ENCODE results near the gene MRPS15. TPM values are rescaled to one million over a fixed set of nuclear protein-coding genes. Genes with fewer than 3 reads are reported as not detected.

The MRPS15 gene
- total RNA-seq, 1 donor from 2014 or later = 25.1 TPM

DNA sequence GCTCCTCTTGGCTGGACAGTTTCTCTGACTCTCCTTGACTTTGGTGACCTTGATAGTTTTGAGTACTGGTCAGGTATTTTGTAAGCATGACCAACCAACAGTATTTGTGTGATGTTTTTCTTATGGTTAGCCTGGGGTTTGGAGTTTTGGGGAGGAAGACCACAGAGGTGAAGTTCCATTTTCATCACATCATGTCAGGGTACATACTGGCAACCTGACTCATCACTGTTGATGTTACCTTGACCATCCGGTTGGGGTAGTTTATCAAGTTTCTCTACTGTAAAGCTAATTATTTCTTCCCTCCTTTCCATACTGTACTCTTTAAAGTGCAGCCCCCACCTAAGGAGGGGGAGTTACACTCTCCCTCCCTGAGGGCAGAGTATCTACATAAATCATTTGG, 27.4 kb downstream of the MRPS15 start:
- no peak overlapping the region for H3K4me3 ChIP-seq (ENCODE audit: low read length in 3 of 3)
- H3K9me3 ChIP-seq (ENCODE audit: control insufficient read depth in 3 of 3, low read length in 3 of 3) = no peaks in the 10 kb centered on the region
- H3K27me3 ChIP-seq (ENCODE audit: control insufficient read depth in 3 of 3, insufficient read depth in 3 of 3, low read length in 3 of 3) = no peaks in the 10 kb centered on the region
- H3K9ac ChIP-seq (ENCODE audit: low read depth in 1 of 3, low read length in 3 of 3) = no peak overlapping the region
- H3K4me1 ChIP-seq (ENCODE audit: control insufficient read depth in 3 of 3, insufficient read depth in 3 of 3, low read length in 3 of 3) = no peaks in the 10 kb centered on the region
- H3K36me3 ChIP-seq (ENCODE audit: control insufficient read depth in 3 of 3, insufficient read depth in 3 of 3, low read length in 3 of 3) = peaks cover 4 to 10% (median 10%) of the 10 kb centered on the region in 3 donors
- H3K27ac ChIP-seq (ENCODE audit: low read depth, low read length) = no peak overlapping the region

DNA sequence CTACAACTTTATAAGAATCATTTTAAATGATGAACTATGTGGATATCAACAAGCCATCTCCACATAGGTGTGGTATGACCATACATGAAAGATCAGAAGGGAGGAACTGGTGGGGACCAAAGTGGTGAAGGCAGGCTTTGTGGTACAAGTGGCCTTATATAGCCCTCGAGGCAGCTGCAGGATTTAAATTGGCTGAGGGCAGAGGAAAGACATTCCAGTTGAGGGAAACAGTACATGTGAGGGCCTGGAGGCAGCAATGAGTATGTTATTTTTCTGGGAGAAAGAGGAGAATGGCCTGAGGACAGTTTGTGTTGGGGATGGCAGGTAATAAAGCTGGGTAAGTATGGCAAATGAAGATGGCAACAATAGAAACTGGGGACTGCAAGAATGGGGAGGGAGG, 31.1 kb downstream of the MRPS15 start:
- H3K36me3 ChIP-seq (ENCODE audit: control insufficient read depth in 3 of 3, insufficient read depth in 3 of 3, low read length in 3 of 3) = peaks cover 10 to 20% (median 13%) of the 10 kb centered on the region in 3 donors
- H3K9ac ChIP-seq (ENCODE audit: low read depth in 1 of 3, low read length in 3 of 3) = no peak overlapping the region
- H3K27ac ChIP-seq (ENCODE audit: low read depth, low read length) = no peak overlapping the region
- no peaks in the 10 kb centered on the region for H3K9me3 ChIP-seq (ENCODE audit: control insufficient read depth in 3 of 3, low read length in 3 of 3)
- H3K4me1 ChIP-seq (ENCODE audit: control insufficient read depth in 3 of 3, insufficient read depth in 3 of 3, low read length in 3 of 3) = no peaks in the 10 kb centered on the region
- H3K4me3 ChIP-seq (ENCODE audit: low read length in 3 of 3) = no peak overlapping the region
- no peaks in the 10 kb centered on the region for H3K27me3 ChIP-seq (ENCODE audit: control insufficient read depth in 3 of 3, insufficient read depth in 3 of 3, low read length in 3 of 3)

DNA sequence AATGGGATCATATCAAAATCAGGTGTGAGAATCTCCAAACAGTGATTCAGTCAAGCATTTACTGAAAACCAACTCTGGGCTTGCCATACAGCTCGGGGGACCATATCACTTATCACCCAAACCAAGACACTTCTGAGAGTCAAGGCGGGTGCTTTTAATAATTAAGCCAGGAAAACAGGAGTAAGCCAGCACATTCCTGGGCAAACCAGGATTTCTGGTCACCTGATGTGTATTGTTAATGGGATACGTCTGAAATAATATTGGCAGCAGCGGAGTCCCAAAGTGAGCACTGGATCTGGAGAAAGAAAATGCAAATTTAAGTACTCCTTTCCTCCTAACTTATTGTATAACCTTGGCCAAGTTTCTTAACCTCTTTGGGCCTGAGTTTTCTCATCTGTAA, 31.6 kb downstream of the MRPS15 start:
- H3K4me1 ChIP-seq (ENCODE audit: control insufficient read depth in 3 of 3, insufficient read depth in 3 of 3, low read length in 3 of 3) = no peaks in the 10 kb centered on the region
- H3K9ac ChIP-seq (ENCODE audit: low read depth in 1 of 3, low read length in 3 of 3) = no peak overlapping the region
- H3K27me3 ChIP-seq (ENCODE audit: control insufficient read depth in 3 of 3, insufficient read depth in 3 of 3, low read length in 3 of 3) = no peaks in the 10 kb centered on the region
- H3K9me3 ChIP-seq (ENCODE audit: control insufficient read depth in 3 of 3, low read length in 3 of 3) = no peaks in the 10 kb centered on the region
- no peak overlapping the region for H3K27ac ChIP-seq (ENCODE audit: low read depth, low read length)
- peaks cover 10 to 20% (median 13%) of the 10 kb centered on the region in 3 donors for H3K36me3 ChIP-seq (ENCODE audit: control insufficient read depth in 3 of 3, insufficient read depth in 3 of 3, low read length in 3 of 3)
- no peak overlapping the region for H3K4me3 ChIP-seq (ENCODE audit: low read length in 3 of 3)

DNA sequence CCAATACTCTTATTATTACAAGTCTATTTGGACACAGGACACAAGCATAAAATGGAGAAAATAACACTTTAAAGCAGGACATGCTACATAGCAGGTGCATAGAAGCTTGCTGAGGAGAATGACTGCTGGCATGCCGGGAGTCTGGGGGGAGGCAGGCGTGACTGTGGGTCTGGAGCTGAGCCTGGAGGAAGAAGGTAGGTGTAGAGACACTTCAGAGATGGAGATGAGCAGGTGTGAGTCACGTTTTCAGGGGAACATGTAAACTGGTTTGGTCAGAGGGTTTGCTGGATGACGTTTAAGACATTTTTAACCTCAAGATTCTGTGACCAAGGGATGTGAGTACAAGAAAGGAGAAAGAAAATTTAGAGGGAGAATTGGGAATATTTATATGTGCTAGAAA, 38.4 kb downstream of the MRPS15 start:
- no peak overlapping the region for H3K27ac ChIP-seq (ENCODE audit: low read depth, low read length)
- no peaks in the 10 kb centered on the region for H3K27me3 ChIP-seq (ENCODE audit: control insufficient read depth in 3 of 3, insufficient read depth in 3 of 3, low read length in 3 of 3)
- no peak overlapping the region for H3K9ac ChIP-seq (ENCODE audit: low read depth in 1 of 3, low read length in 3 of 3)
- H3K4me3 ChIP-seq (ENCODE audit: low read length in 3 of 3) = no peak overlapping the region
- H3K36me3 ChIP-seq (ENCODE audit: control insufficient read depth in 3 of 3, insufficient read depth in 3 of 3, low read length in 3 of 3) = peaks cover 6 to 12% (median 11%) of the 10 kb centered on the region in 3 donors
- no peaks in the 10 kb centered on the region for H3K9me3 ChIP-seq (ENCODE audit: control insufficient read depth in 3 of 3, low read length in 3 of 3)
- peaks cover 0 to 3% (median under 1%) of the 10 kb centered on the region in 3 donors for H3K4me1 ChIP-seq (ENCODE audit: control insufficient read depth in 3 of 3, insufficient read depth in 3 of 3, low read length in 3 of 3)

DNA sequence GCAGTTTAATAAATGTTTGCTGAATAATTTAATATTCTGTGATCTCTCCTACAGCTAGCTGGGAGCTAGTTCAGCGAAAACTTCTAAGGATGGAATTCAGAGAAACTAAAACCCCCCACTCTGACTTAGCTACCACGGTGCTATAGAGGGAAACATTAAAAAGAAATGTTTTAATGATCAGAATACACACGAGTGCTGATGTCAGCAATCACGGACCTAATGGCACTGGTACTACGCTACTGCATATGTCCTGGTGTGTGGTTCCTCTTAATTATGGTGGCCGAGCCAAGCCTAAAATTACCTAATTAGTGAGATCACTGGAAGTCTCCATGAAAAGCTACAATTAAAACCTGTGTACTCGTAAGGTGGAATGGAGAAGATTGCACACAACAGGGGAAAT, 42.5 kb downstream of the MRPS15 start:
- no peaks in the 10 kb centered on the region for H3K27me3 ChIP-seq (ENCODE audit: control insufficient read depth in 3 of 3, insufficient read depth in 3 of 3, low read length in 3 of 3)
- peaks cover 10 to 11% (median 11%) of the 10 kb centered on the region in 3 donors for H3K36me3 ChIP-seq (ENCODE audit: control insufficient read depth in 3 of 3, insufficient read depth in 3 of 3, low read length in 3 of 3)
- no peaks in the 10 kb centered on the region for H3K9me3 ChIP-seq (ENCODE audit: control insufficient read depth in 3 of 3, low read length in 3 of 3)
- no peak overlapping the region for H3K4me3 ChIP-seq (ENCODE audit: low read length in 3 of 3)
- H3K4me1 ChIP-seq (ENCODE audit: control insufficient read depth in 3 of 3, insufficient read depth in 3 of 3, low read length in 3 of 3) = peaks cover 14 to 20% (median 16%) of the 10 kb centered on the region in 3 donors
- H3K27ac ChIP-seq (ENCODE audit: low read depth, low read length) = no peak overlapping the region
- no peak overlapping the region for H3K9ac ChIP-seq (ENCODE audit: low read depth in 1 of 3, low read length in 3 of 3)

DNA sequence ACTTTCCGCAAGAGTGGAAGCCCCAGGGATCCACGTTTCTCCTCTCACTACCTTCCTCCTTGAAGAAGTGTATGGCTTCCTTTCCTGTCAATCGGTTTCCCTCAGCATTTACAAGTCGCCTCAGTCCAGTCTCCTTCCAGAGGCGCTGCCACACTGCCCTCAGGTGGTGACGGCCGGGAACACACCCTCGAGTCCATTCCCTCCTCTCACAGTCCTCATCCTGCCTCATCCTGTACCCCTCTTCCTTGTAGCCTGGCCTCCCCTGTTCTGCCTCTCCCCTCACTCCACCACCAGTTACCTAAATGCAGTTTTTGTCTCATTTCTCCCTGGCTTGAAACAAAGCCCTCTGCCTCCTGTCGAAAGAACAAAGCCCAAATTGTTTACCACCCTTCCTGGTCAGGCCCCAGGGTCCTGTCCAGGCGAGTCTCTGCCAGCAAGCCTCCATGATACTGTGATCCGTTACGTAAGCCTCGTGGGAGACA, 43.3 kb downstream of the MRPS15 start:
- Histone ChIP-seq H3K4me1 (ENCODE audit: control insufficient read depth in 3 of 3, insufficient read depth in 3 of 3, low read length in 3 of 3) (peaks cover 14 to 20% (median 16%) of the 10 kb centered on the region in 3 donors), H3K9ac (ENCODE audit: low read depth in 1 of 3, low read length in 3 of 3) (no peak overlapping the region), H3K4me3 (ENCODE audit: low read length in 3 of 3) (peak overlapping the region in 1 of 3 donors; percentile 52), H3K27ac (ENCODE audit: low read depth, low read length) (no peak overlapping the region), H3K27me3 (ENCODE audit: control insufficient read depth in 3 of 3, insufficient read depth in 3 of 3, low read length in 3 of 3) (no peaks in the 10 kb centered on the region), H3K9me3 (ENCODE audit: control insufficient read depth in 3 of 3, low read length in 3 of 3) (no peaks in the 10 kb centered on the region), H3K36me3 (ENCODE audit: control insufficient read depth in 3 of 3, insufficient read depth in 3 of 3, low read length in 3 of 3) (peaks cover 10 to 11% (median 11%) of the 10 kb centered on the region in 3 donors)

DNA sequence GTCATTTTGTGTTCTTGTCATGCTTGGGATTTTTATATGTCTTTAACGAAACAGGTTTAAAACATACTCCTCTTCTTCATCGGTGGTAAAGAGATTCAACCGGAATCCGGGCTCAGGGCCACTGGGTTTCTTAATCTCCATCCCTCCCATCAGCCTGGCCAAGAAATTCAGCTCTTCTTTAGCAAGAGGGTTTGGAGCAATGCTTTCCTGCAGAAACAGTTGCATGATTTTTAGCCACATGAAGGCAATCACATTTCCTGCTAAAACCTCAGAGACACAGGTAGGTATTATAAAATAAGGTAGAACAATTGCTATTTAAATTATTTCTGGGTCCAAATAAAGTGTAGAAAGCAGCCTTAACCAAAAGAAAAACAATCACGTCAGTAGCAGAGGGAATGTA, 43.8 kb downstream of the MRPS15 start:
- H3K9me3 ChIP-seq (ENCODE audit: control insufficient read depth in 3 of 3, low read length in 3 of 3) = no peaks in the 10 kb centered on the region
- H3K9ac ChIP-seq (ENCODE audit: low read depth in 1 of 3, low read length in 3 of 3) = no peak overlapping the region
- H3K27me3 ChIP-seq (ENCODE audit: control insufficient read depth in 3 of 3, insufficient read depth in 3 of 3, low read length in 3 of 3) = no peaks in the 10 kb centered on the region
- H3K4me1 ChIP-seq (ENCODE audit: control insufficient read depth in 3 of 3, insufficient read depth in 3 of 3, low read length in 3 of 3) = peaks cover 14 to 20% (median 16%) of the 10 kb centered on the region in 3 donors
- peak overlapping the region in 1 of 3 donors; percentile 52 for H3K4me3 ChIP-seq (ENCODE audit: low read length in 3 of 3)
- H3K36me3 ChIP-seq (ENCODE audit: control insufficient read depth in 3 of 3, insufficient read depth in 3 of 3, low read length in 3 of 3) = peaks cover 10 to 11% (median 11%) of the 10 kb centered on the region in 3 donors
- H3K27ac ChIP-seq (ENCODE audit: low read depth, low read length) = no peak overlapping the region

DNA sequence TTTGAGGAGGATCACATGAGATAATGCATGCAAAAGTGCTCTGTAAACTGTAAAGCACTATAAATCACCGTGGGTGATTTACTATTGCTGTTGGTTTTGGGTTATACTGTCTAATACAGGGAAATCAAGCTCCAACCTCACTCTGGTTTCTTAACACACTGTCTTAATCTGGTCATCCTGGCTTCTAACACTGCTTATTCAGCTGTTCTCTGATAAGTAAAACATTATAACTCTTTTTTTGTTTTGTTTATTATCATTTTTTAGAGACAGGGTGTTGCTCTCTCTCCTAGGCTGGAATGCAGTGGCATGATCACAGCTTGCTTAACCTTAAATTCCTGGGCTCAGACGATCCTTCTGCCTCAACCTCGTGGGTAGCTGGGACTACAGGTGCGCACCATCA, 44.6 kb downstream of the MRPS15 start:
- no peaks in the 10 kb centered on the region for H3K9me3 ChIP-seq (ENCODE audit: control insufficient read depth in 3 of 3, low read length in 3 of 3)
- H3K36me3 ChIP-seq (ENCODE audit: control insufficient read depth in 3 of 3, insufficient read depth in 3 of 3, low read length in 3 of 3) = peaks cover 10 to 11% (median 11%) of the 10 kb centered on the region in 3 donors
- no peak overlapping the region for H3K4me3 ChIP-seq (ENCODE audit: low read length in 3 of 3)
- H3K27ac ChIP-seq (ENCODE audit: low read depth, low read length) = peak overlapping the region; percentile 55
- peaks cover 14 to 20% (median 16%) of the 10 kb centered on the region in 3 donors for H3K4me1 ChIP-seq (ENCODE audit: control insufficient read depth in 3 of 3, insufficient read depth in 3 of 3, low read length in 3 of 3)
- no peaks in the 10 kb centered on the region for H3K27me3 ChIP-seq (ENCODE audit: control insufficient read depth in 3 of 3, insufficient read depth in 3 of 3, low read length in 3 of 3)
- H3K9ac ChIP-seq (ENCODE audit: low read depth in 1 of 3, low read length in 3 of 3) = peak overlapping the region in 1 of 3 donors; percentile 13

DNA sequence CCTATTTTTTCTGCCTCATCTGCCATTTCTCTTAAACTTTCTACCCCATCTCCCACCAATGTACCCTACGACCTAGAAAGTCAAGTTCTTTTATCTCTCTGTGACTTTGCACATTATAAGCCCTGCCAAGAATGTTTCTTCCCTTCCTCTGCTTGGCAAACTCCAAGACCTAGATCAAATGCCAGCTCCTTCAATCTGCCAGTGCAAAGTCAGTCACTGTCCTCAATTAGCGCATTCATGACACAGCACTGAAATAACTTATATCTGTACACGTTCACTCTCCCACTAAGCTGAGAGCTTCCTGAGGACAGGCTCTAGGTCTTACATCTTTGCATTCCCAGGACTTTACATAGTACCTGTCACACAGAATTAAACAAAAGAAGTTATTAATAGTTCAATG, 45.0 kb downstream of the MRPS15 start:
- Histone ChIP-seq H3K9me3 (ENCODE audit: control insufficient read depth in 3 of 3, low read length in 3 of 3) (no peaks in the 10 kb centered on the region), H3K4me1 (ENCODE audit: control insufficient read depth in 3 of 3, insufficient read depth in 3 of 3, low read length in 3 of 3) (peaks cover 14 to 20% (median 16%) of the 10 kb centered on the region in 3 donors), H3K4me3 (ENCODE audit: low read length in 3 of 3) (no peak overlapping the region), H3K9ac (ENCODE audit: low read depth in 1 of 3, low read length in 3 of 3) (peak overlapping the region in 1 of 3 donors; percentile 13), H3K27me3 (ENCODE audit: control insufficient read depth in 3 of 3, insufficient read depth in 3 of 3, low read length in 3 of 3) (no peaks in the 10 kb centered on the region), H3K36me3 (ENCODE audit: control insufficient read depth in 3 of 3, insufficient read depth in 3 of 3, low read length in 3 of 3) (peaks cover 10 to 11% (median 11%) of the 10 kb centered on the region in 3 donors), H3K27ac (ENCODE audit: low read depth, low read length) (peak overlapping the region; percentile 55)

DNA sequence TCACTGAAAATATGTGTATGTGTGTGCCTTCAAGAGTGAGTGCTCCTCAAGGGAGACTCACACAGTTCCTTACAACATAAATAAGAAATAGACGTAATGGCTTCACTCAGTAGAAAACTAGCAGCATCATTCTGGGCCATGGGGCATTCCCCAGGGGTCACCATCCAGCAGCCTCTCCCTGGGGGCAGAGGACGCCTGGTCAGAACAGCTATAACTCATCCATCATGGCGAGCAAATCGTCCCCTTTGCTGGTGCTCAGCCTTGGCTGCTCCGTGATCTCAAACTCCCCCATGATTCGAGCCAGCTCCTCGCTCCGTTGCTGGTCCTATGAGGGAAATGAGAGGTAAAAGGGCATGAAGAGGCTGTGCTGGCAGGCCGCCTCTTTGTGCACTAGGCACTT, 46.3 kb downstream of the MRPS15 start:
- Histone ChIP-seq H3K4me3 (ENCODE audit: low read length in 3 of 3) (no peak overlapping the region), H3K27ac (ENCODE audit: low read depth, low read length) (no peak overlapping the region), H3K9me3 (ENCODE audit: control insufficient read depth in 3 of 3, low read length in 3 of 3) (no peaks in the 10 kb centered on the region), H3K4me1 (ENCODE audit: control insufficient read depth in 3 of 3, insufficient read depth in 3 of 3, low read length in 3 of 3) (peaks cover 14 to 20% (median 16%) of the 10 kb centered on the region in 3 donors), H3K27me3 (ENCODE audit: control insufficient read depth in 3 of 3, insufficient read depth in 3 of 3, low read length in 3 of 3) (no peaks in the 10 kb centered on the region), H3K9ac (ENCODE audit: low read depth in 1 of 3, low read length in 3 of 3) (no peak overlapping the region), H3K36me3 (ENCODE audit: control insufficient read depth in 3 of 3, insufficient read depth in 3 of 3, low read length in 3 of 3) (peaks cover 10 to 11% (median 11%) of the 10 kb centered on the region in 3 donors)
